WTC11 (cell line): Measurements from ENCODE around the gene LEMD3. TPM values are rescaled to one million over a fixed set of nuclear protein-coding genes. Genes with fewer than 3 reads are reported as not detected.

Experiments
- ATAC-seq: fragments of 200-7000 bp; cut with Tn5 transposase; 2 replicates; pipeline ENCODE4 v1.10.0; 2021; ENCODE audit warnings: mild to moderate bottlenecking, moderate library complexity
- CTCF ChIA-PET: fragments of 300-600 bp; sonication (Branson Sonifier 250); formaldehyde crosslinking; loops from one replicate; lab custom pipeline; 2021; ENCODE audit warnings: antibody characterized with exemption; lab: Charles Lee
- POLR2A ChIA-PET: fragments of 350-600 bp; sonication (Branson Sonifier 250); formaldehyde crosslinking; loops from one replicate; lab custom pipeline; 2021; ENCODE audit warnings: antibody characterized with exemption; lab: Charles Lee
- DNase-seq: peaks from one replicate; pipeline ENCODE4 v3.0.0; 2021; ENCODE audit warnings: low spot score
- H3K27ac Mint-ChIP-seq: 2 replicates; pipeline ENCODE4 v1.8.0; 2021; ENCODE audit warnings: mixed read lengths
- H3K27me3 Mint-ChIP-seq: 2 replicates; pipeline ENCODE4 v1.8.0; 2021; ENCODE audit warnings: low read depth, mild to moderate bottlenecking, moderate library complexity, mixed read lengths
- H3K36me3 Mint-ChIP-seq: 2 replicates; pipeline ENCODE4 v1.8.0; 2021; ENCODE audit warnings: mixed read lengths
- H3K4me1 Mint-ChIP-seq: 2 replicates; pipeline ENCODE4 v1.8.0; 2022; ENCODE audit warnings: mixed read lengths
- H3K4me3 Mint-ChIP-seq: 2 replicates; pipeline ENCODE4 v1.8.0; 2021; ENCODE audit warnings: mild to moderate bottlenecking, moderate library complexity, mixed read lengths
- H3K9me3 Mint-ChIP-seq: 2 replicates; pipeline ENCODE4 v1.8.0; 2021; ENCODE audit warnings: mixed read lengths
- ARID4B ChIP-seq: sonication (generic); formaldehyde crosslinking; IDR thresholded peaks from 2 replicates; pipeline ENCODE4 v1.8.0; 2023; ENCODE audit warnings: missing genetic modification reagents, mild to moderate bottlenecking, borderline replicate concordance
- CBFB ChIP-seq: sonication (generic); formaldehyde crosslinking; IDR thresholded peaks from 2 replicates; pipeline ENCODE4 v1.8.1; 2022; ENCODE audit warnings: mild to moderate bottlenecking, low read depth, missing genetic modification reagents
- CDX4 ChIP-seq: fragments of 250-450 bp; sonication (Bioruptor Pico); IDR thresholded peaks from 2 replicates; pipeline ENCODE4 v1.9.0; 2021; ENCODE audit warnings: moderate library complexity, mild to moderate bottlenecking, inconsistent platforms, borderline replicate concordance
- CTCF ChIP-seq: fragments of 200-600 bp; IDR thresholded peaks from 2 replicates; pipeline ENCODE4 v1.8.0; 2022; ENCODE audit warnings: antibody characterized with exemption
- ERG ChIP-seq: fragments of 250-450 bp; sonication (Bioruptor Pico); IDR thresholded peaks from 2 replicates; pipeline ENCODE4 v1.8.0; 2021; ENCODE audit warnings: mild to moderate bottlenecking
- ESRRA ChIP-seq: sonication (generic); formaldehyde crosslinking; IDR thresholded peaks from 2 replicates; pipeline ENCODE4 v1.8.1; 2022; ENCODE audit warnings: mild to moderate bottlenecking, missing genetic modification reagents, borderline replicate concordance
- FOXP1 ChIP-seq: sonication (generic); formaldehyde crosslinking; IDR thresholded peaks from 2 replicates; pipeline ENCODE4 v1.8.0; 2022; ENCODE audit warnings: missing genetic modification reagents, mild to moderate bottlenecking, moderate library complexity, borderline replicate concordance
- GTF2I ChIP-seq: fragments of 250-450 bp; sonication (Bioruptor Pico); conservative IDR thresholded peaks from 2 replicates; pipeline ENCODE4 v1.4.0; 2021; ENCODE audit warnings: mild to moderate bottlenecking
- KAT7 ChIP-seq: sonication (generic); formaldehyde crosslinking; IDR thresholded peaks from 2 replicates; pipeline ENCODE4 v1.8.1; 2023; ENCODE audit warnings: missing genetic modification reagents, mild to moderate bottlenecking, borderline replicate concordance
- NFATC4 ChIP-seq: fragments of 250-450 bp; sonication (Bioruptor Pico); IDR thresholded peaks from 2 replicates; pipeline ENCODE4 v1.9.0; 2021; ENCODE audit warnings: mild to moderate bottlenecking
- PREB ChIP-seq: sonication (generic); formaldehyde crosslinking; IDR thresholded peaks from 2 replicates; pipeline ENCODE4 v1.8.1; 2022; ENCODE audit warnings: mild to moderate bottlenecking, missing genetic modification reagents, moderate library complexity, borderline replicate concordance
- RELA ChIP-seq: sonication (generic); formaldehyde crosslinking; IDR thresholded peaks from 2 replicates; pipeline ENCODE4 v1.8.1; 2022; ENCODE audit warnings: missing genetic modification reagents, mild to moderate bottlenecking, borderline replicate concordance
- RORB ChIP-seq: fragments of 250-450 bp; sonication (Bioruptor Pico); IDR thresholded peaks from 2 replicates; pipeline ENCODE4 v1.9.0; 2021; ENCODE audit warnings: mild to moderate bottlenecking
- TP53 ChIP-seq: sonication (generic); formaldehyde crosslinking; IDR thresholded peaks from 2 replicates; pipeline ENCODE4 v1.8.1; 2023; ENCODE audit warnings: mild to moderate bottlenecking, missing genetic modification reagents
- ZBTB21 ChIP-seq: sonication (generic); formaldehyde crosslinking; IDR thresholded peaks from 2 replicates; pipeline ENCODE4 v1.8.1; 2023; ENCODE audit warnings: mild to moderate bottlenecking, missing genetic modification reagents, borderline replicate concordance
- ZBTB43 ChIP-seq: sonication (generic); formaldehyde crosslinking; IDR thresholded peaks from 2 replicates; pipeline ENCODE4 v1.8.1; 2023; ENCODE audit warnings: mild to moderate bottlenecking, missing genetic modification reagents
- ZMAT4 ChIP-seq: fragments of 250-450 bp; sonication (Bioruptor Pico); IDR thresholded peaks from 2 replicates; pipeline ENCODE4 v1.9.0; 2021; ENCODE audit warnings: mild to moderate bottlenecking
- ZNF263 ChIP-seq: sonication (generic); formaldehyde crosslinking; IDR thresholded peaks from 2 replicates; pipeline ENCODE4 v1.8.1; 2022; ENCODE audit warnings: low read depth, mild to moderate bottlenecking, moderate library complexity, missing genetic modification reagents
- ZNF532 ChIP-seq: fragments of 250-450 bp; sonication (Bioruptor Pico); IDR thresholded peaks from 2 replicates; pipeline ENCODE4 v1.9.0; 2021; ENCODE audit warnings: mild to moderate bottlenecking, borderline replicate concordance
- total RNA-seq: library from RNA; stranded (reverse); gene quantifications from 3 replicates; pipeline ENCODE4 v1.2.3, GENCODE V29; 2021

The LEMD3 gene
- total RNA-seq, 1 experiment from 2014 or later = 31.3 TPM

- no peak for TF ChIP-seq CTCF
These were observed 36.5 kb downstream of the LEMD3 start (continued) for GRCh38 chr12:65205886-65206285.

GRCh38 chr12:65208125-65208524, 38.7 kb downstream of the LEMD3 start:
- POLR2A ChIA-PET = no interaction called here
- Mint-ChIP-seq H3K4me1 (peaks cover 26% of the 10 kb centered on the region), H3K27ac (no peak overlapping the region), H3K27me3 (no peaks in the 10 kb centered on the region), H3K36me3 (peaks cover 4% of the 10 kb centered on the region), H3K9me3 (no peaks in the 10 kb centered on the region), H3K4me3 (no peak overlapping the region)
- CTCF ChIA-PET = interaction anchor here (1.8 kb wide), 1 partner anchor 406 kb away, joined by 6 read pairs; no protein-coding TSS in a partner anchor
- TF ChIP-seq NFATC4 (CRISPR knock-in tag) (no peak), ZNF532 (CRISPR knock-in tag) (no peak), CDX4 (CRISPR knock-in tag) (no peak), PREB (CRISPR knock-in tag) (no peak), RORB (no peak), ZBTB43 (CRISPR knock-in tag) (no peak), CBFB (no peak), ESRRA (no peak), ZMAT4 (no peak), FOXP1 (CRISPR knock-in tag) (no peak), KAT7 (CRISPR knock-in tag) (no peak), TP53 (CRISPR knock-in tag) (no peak), ERG (CRISPR knock-in tag) (no peak), ZNF263 (CRISPR knock-in tag) (no peak), ZBTB21 (CRISPR knock-in tag) (no peak), GTF2I (CRISPR knock-in tag) (no peak), ARID4B (CRISPR knock-in tag) (no peak), RELA (CRISPR knock-in tag) (no peak)
- DNase-seq = no peak
- ATAC-seq = no peak
